ENCODE results near the gene DNAI2. TPM values are rescaled to one million over a fixed set of nuclear protein-coding genes. Genes with fewer than 3 reads are reported as not detected.
"Not testable (repeated sequence)": the region's sequence is repeated elsewhere in the genome, so short reads cannot be mapped to it uniquely, and the experiment has no call there.

Gene DNAI2
- polyA plus RNA-seq, 3 donors, result not detected

- WGBS, 3 donors, result 75 to 87% (median 80%) methylated on average over 13 of the region's 13 CpGs
- no peak overlapping the region for H3K27ac ChIP-seq (ENCODE audit: low read depth, low read length)
Measured at GRCh38 chr17:74243013-74243755, 30.9 kb upstream of the DNAI2 start.

GRCh38 chr17:74244128-74244527 lies 29.9 kb upstream of the DNAI2 start:
- WGBS, 3 donors, result 86 to 96% (median 87%) methylated on average over 10 of the region's 10 CpGs
- no peak overlapping the region for H3K27ac ChIP-seq (ENCODE audit: low read depth, low read length)

GRCh38 chr17:74244548-74244947 lies 29.5 kb upstream of the DNAI2 start:
- no peak overlapping the region for H3K27ac ChIP-seq (ENCODE audit: low read depth, low read length)
- 77 to 89% (median 87%) methylated on average over 6 of the region's 6 CpGs for WGBS, 3 donors

DNA sequence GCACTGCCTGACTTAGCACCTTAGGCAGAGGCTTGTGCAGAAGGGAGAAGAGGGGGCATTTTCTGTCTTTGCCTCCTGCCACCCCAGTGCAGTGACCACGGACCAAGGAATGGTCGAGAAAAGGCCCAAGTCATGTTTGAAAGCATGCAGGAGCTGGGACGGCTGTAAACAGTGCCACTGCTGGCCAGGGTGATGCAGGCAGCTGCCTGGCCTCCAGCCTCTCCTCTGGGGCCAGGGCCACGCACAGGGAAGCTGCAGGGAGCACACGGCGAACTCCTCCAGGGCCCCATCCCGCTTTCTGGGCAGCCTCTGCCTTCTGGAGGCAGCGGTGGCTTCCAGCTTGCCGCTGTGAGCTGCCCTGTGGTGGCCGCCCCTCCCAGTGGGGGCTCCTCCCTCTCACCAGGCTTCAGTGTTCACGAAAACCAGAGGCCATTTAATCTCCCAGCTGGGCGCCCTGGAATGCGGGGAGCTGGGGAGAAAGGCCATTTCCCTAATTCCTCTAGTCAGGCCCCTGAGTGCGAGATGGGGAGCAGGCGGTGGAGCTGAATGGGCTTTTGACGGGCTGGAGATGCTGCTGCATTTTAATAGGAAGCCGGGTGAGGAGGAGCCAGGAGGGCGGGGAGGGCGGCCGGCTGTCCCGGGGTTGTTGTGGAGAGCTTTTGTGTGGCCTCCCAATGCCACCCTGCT lies 28.7 kb upstream of the DNAI2 start:
- H3K27ac ChIP-seq (ENCODE audit: low read depth, low read length), result no peak overlapping the region

GRCh38 chr17:74245871-74246270 lies 28.2 kb upstream of the DNAI2 start:
- 54 to 90% (median 65%) methylated on average over 5 of the region's 5 CpGs for WGBS, 3 donors
- H3K27ac ChIP-seq (ENCODE audit: low read depth, low read length), result no peak overlapping the region

More for the DNA sequence above, 28.7 kb upstream of the DNAI2 start:
- 72 to 92% (median 85%) methylated on average over 21 of the region's 21 CpGs for WGBS, 3 donors

DNA sequence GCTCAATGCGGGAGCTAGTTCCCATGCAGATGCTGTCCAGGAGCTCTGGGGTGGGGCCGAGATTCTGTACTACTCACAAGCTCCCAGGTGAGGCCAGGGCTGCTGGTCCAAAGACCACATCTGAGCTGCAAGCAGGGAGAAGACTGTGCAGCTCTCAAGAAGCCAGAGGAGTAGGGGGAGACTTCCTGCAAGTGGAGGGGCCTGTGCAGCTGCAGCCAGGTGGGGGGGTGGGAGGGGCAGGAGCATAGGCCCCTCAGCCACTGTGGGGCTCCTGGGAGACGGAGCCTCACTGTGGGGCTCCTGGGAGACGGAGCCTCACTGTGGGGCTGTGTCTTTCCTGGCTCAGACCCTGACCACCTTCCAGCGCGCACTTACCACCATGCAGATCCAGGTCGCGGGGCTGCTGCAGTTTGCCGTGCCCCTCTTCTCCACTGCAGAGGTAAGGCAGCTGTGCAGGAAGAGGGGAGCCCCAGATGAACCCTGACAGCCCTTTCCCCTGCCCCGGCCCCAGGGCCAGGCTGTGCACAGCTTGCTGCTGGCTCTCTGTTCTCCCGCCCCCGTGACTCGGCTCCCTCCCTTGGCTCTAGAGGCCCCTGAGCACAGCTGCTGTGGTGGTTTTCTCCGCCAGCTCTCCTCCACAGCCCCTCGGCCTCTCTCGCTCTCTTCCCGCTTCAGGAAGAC lies 24.3 kb upstream of the DNAI2 start:
- H3K27ac ChIP-seq (ENCODE audit: low read depth, low read length), result no peak overlapping the region
- 74 to 81% (median 75%) methylated on average over 15 to 17 of the region's 17 CpGs for WGBS, 3 donors

DNA sequence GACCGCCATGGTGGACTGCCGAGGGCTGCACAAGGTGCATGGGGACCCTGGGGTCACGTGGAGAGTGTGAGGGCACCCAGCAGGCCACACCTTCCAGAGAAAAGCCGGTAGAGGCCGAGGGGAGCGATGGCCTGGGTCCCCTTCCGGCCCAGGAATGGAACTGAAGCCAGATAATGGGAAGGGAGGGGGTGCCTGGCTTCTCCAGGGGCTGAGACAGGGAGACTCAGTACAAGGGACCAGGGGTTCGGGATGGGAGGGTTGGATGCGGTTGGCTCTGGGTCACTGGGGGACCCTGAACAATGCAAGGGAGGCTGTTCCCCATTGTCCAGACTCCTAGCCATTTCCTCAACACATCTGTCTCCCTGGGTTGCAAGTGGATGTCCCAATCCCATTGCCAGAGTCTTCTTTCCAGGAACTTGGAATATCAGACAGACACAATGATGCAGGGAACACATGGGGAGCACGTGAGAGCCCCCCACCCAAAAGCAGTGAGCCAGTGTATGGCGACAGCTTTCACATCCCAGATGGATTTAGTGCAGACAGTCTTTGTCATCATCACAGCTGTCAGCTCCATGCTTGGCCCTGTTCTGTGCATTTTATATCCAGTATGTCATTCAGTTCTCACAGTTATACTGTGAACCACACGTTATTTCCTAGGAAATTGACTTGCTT lies 23.6 kb upstream of the DNAI2 start:
- H3K27ac ChIP-seq (ENCODE audit: low read depth, low read length), result no peak overlapping the region
- WGBS, 3 donors, result 57 to 84% (median 74%) methylated on average over 12 of the region's 12 CpGs

DNA sequence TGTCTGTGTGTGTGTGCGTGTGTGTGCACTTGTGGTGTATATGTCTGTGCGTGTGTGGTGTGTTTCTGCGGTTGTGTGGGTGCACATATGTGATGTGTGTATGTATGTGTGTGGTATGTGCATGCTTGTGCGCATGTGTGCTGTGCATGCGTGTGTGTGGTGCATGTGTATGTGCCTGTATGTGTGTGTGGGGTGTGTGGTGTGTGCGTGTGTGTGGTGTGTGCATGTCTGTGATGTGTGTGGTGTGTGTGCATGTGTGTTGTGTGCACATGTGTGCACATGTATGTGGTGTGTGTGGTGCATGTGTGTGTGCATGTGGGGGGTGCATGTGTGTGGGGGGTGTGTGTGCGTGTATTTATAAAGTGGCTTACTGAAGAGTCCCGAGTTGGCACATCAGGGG lies 23.0 kb upstream of the DNAI2 start:
- no peak overlapping the region for H3K27ac ChIP-seq (ENCODE audit: low read depth, low read length)
- 84 to 96% (median 95%) methylated on average over 8 of the region's 8 CpGs for WGBS, 3 donors

DNA sequence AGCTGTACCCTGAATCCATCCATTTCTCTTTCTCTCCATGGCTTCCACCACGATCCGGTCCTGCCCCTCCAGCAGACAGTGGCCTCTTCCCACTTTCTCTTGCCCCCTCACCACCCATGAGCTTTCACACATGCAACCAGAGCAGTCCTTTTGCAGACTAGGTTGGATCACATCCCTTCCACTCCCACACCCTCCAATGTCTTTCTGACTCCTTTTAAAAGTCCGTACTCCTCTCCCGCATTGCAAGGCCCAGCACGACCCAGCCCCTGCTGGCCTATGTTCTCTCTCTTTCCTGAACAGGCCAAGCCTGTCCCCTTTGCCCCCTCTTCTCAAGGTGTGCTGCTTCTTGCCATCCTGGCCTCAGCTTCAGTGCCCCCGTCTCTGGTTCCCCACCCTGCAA lies 22.5 kb upstream of the DNAI2 start:
- H3K27ac ChIP-seq (ENCODE audit: low read depth, low read length), result no peak overlapping the region
- 83 to 91% (median 85%) methylated on average over 6 of the region's 6 CpGs for WGBS, 3 donors

DNA sequence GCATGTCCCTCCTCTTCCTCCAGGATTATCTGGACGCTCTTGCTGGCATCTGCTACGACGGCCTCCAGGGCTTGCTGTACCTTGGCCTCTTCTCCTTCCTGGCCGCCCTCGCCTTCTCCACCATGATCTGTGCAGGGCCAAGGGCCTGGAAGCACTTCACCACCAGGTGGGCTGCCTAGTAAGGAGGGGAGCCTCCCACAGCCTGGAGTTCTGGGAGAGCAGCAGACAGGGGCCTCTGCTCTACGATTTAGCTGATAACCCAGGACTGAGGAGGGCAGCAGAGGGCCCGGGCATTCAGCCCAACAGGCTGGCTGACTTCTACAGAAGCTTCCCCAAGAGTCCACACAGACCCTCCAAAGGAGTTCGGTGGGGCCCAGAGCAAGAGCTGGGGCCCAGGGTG lies 21.8 kb upstream of the DNAI2 start:
- 74 to 90% (median 88%) methylated on average over 8 of the region's 8 CpGs for WGBS, 3 donors
- no peak overlapping the region for H3K27ac ChIP-seq (ENCODE audit: low read depth, low read length)

DNA sequence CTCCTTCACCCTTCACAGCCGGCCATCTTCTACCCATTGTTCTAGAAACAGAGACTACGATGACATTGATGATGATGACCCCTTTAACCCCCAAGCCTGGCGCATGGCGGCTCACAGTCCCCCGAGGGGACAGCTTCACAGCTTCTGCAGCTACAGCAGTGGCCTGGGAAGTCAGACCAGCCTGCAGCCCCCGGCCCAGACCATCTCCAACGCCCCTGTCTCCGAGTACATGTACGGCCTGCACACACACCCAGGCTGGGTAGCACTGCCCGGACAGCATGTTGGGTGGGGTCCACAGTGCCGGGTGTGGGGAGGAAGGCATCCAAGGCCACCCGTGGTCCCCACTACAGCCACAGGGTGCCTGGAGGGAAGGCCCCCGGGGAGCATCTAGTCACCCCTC lies 21.0 kb upstream of the DNAI2 start:
- 92 to 99% (median 92%) methylated on average over 13 of the region's 13 CpGs for WGBS, 3 donors

GRCh38 chr17:74257311-74257710 lies 16.7 kb upstream of the DNAI2 start:
- H3K27ac ChIP-seq (ENCODE audit: low read depth, low read length), result no peak overlapping the region
- 86 to 92% (median 89%) methylated on average over 10 of the region's 10 CpGs for WGBS, 3 donors

More for the DNA sequence above, 21.0 kb upstream of the DNAI2 start:
- H3K27ac ChIP-seq (ENCODE audit: low read depth, low read length), result no peak overlapping the region

GRCh38 chr17:74259667-74260524 lies 14.1 kb upstream of the DNAI2 start:
- WGBS, 3 donors, result 81 to 89% (median 83%) methylated on average over 21 of the region's 21 CpGs
- no peak overlapping the region for H3K27ac ChIP-seq (ENCODE audit: low read depth, low read length)

GRCh38 chr17:74260525-74260850 lies 13.5 kb upstream of the DNAI2 start:
- no peak overlapping the region for H3K27ac ChIP-seq (ENCODE audit: low read depth, low read length)
- 65 to 83% (median 69%) methylated on average over 6 of the region's 6 CpGs for WGBS, 3 donors

- 89 to 92% (median 90%) methylated on average over 7 of the region's 7 CpGs for WGBS, 3 donors
- H3K27ac ChIP-seq (ENCODE audit: low read depth, low read length), result no peak overlapping the region
Measured at GRCh38 chr17:74262601-74263000, 11.4 kb upstream of the DNAI2 start.

DNA sequence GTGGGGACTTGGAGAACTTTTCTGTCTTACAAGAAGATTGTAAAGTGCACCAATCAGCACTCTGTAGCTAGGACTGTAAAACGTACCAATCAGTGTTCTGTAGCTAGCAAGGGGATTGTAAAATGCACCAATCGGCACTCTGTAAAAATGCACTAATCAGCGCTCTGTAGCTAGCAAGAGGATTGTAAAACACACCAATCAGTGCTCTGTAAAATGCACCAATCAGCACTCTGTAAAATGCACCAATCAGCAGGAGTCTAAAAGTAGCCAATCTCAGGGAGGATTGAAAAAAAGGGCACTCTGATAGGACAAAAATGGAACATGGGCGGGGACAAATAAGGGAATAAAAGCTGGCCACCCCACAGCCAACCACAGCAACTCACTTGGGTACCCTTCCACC lies 7.0 kb upstream of the DNAI2 start:
- WGBS, 3 donors, result 75 to 96% (median 95%) methylated on average over 4 of the region's 4 CpGs
- not testable (repeated sequence) for H3K27ac ChIP-seq (ENCODE audit: low read depth, low read length)

DNA sequence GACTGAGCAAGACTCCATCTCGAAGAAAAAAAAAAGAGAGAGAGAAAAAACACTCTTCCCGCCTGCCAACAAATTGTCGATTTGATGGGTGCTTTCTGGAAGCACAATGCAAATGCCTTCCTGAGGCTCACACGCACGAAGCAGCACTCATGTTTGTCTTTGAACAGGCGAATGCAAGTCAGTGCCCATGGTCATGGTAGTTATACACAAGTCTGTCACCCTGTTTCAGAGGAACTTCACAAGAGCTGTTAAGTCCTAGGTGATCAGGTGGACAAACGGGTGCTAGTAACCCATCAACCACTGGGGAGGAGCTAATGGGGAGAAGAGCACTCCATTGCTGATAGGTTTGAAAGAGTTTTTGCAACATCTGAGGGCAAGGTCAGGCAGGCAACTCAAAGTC lies 6.5 kb upstream of the DNAI2 start:
- H3K27ac ChIP-seq (ENCODE audit: low read depth, low read length), result no peak overlapping the region
- WGBS, 3 donors, result 87 to 94% (median 89%) methylated on average over 7 of the region's 7 CpGs

GRCh38 chr17:74267987-74268499 lies 6.0 kb upstream of the DNAI2 start:
- WGBS, 3 donors, result 60 to 69% (median 63%) methylated on average over 17 of the region's 17 CpGs
- no peak overlapping the region for H3K27ac ChIP-seq (ENCODE audit: low read depth, low read length)

All from adipose tissue (tissue), 3 donors.